Superior temporal gyrus (tissue), 1 donor: ENCODE results near the gene PRDM16.

Experiments used
- DNase-seq: peaks from one replicate; pipeline ENCODE4 v3.0.0-alpha.2; 2016; ENCODE audit errors: extremely low spot score

Gene PRDM16

DNA sequence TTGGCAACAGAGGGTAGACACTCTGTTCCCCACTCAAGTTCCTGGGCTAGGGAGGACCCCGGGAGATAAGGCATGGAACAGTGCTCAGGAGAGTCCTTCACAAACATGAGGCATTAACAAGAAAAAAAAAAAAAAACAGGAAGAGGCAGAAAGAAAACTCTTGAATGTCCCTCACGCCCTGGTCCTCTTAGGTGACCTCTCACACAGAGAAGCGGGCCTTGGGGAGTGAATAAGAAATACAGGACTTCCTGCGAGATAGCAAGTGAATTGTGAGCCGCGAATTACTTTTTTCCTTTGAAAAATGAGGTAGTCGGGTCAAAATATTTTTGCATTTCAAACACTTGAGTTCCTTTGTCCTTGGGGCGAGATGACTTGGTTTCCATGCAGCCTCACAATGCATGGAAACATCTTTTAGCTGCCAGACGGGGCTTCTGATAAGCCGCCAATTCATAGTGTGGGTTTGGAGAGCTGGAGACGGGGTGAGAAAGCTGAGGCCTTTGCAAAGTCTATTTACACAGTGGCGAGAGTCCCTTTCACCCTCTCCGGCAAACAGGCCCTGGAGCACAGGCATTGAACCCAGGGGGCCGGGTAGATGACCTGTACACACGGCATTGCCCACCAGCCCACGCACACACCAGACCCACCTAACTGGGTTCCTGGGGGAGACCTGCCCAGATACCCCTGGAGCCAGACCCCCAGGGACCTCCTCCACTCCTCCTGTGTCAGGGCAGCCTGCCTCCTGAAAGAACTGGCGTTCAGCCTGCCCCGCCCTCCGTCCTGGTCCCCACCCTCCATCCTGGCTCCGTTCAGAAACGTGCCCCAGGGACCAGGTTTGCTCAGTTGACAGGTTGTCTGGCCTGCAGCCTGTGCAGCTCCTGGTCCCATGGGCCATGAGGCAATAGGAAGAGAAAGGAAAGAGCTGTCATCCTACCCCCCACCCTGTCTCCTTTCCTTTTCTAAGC is 192.3 kb downstream of the PRDM16 start:
- DNase-seq = no peak

DNA sequence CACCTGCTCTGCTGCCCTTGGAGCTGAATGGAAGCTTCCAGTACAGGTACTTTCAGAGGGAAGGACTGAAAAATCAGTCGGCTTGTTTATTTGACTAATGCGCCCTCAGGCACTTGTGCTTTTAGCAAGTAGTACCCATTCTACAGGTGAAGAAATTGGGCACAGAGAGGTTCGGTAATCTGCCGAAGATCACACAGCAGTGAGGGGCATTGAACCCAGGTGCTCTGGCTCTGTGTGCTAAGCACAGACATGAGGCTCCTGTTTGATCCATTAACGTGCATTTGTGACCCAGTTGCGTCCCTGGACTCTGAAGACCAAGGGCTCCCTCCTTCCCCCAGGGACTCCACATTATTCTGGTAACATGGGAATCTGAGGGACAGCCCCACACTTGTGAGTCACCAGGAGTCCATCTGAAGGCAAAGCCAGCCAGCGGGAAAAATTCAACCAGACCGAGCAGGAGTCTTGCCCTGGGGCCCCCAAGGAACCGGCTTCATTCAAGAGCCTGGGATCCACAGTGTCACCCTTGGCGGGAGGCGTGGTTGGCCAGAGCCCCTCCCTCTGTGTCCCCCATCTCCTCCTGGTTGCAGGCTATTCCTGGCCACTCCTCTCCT is 193.1 kb downstream of the PRDM16 start:
- DNase-seq = no peak

DNA sequence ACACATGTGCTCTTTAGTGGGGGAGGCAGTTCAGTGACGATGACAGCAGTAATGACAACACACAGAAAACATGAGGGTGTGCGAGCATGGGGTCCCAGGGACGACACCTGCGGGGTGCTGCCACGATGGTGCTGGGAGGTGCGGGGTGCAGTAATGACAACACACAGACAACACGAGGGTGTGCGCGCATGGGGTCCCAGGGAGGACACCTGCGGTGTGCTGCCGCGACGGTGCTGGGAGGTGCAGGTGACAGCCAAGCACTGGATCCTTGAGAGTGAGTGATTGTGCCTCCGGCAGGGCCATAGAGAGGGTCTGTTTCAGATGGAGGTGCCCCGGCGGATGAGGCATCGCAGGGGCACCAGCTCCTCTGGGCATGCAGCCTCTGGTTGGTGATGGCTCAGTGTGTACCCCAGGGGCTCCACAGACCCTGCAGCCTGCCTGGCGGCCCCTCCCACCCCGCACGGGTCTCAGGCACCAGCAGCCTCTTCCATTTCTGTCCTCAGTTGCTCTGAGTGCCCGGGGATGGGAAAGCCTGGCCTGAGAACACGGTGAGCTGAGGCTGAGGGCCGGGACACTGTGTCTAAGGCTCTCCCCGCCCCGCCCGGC is 193.8 kb downstream of the PRDM16 start:
- DNase-seq = no peak

DNA sequence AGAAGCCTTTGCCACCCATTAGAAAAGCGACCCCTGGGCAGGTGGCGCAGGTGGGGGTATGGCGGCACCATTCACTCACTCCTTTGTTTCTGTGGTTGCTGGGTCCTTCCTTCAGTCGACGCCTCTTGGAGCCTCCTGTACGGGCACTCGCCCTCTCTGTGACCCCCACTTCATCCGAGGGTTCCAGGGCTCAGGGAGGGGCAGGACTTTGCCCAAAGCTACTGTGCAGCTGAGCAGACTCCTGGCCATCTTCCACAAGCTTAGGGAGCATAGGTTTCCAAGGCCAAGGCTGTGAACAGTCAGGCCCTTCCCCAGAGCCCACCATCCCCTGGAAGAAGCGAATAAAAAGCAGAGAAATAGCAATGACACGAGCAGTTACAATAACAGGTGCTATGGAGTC is 194.8 kb downstream of the PRDM16 start:
- no peak for DNase-seq

DNA sequence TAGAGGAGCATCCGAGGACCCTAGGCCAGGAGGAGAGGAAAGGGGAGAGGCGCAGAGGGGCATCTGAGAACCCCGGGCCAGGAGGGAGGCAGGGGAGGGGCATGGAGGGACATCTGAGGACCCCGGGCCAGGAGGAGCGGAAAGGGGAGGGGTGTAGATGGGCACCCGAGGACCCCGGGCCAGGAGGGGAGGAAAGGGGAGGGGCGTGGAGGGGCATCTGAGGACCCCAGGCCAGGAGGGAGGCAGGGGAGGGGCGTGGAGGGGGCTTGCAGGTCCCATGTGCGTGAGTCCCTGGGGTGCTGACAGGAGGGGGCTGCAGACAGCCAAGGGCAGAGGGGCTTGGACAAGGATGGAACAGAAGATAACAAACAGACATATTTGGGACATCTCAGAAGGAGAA is 195.5 kb downstream of the PRDM16 start:
- no peak for DNase-seq

DNA sequence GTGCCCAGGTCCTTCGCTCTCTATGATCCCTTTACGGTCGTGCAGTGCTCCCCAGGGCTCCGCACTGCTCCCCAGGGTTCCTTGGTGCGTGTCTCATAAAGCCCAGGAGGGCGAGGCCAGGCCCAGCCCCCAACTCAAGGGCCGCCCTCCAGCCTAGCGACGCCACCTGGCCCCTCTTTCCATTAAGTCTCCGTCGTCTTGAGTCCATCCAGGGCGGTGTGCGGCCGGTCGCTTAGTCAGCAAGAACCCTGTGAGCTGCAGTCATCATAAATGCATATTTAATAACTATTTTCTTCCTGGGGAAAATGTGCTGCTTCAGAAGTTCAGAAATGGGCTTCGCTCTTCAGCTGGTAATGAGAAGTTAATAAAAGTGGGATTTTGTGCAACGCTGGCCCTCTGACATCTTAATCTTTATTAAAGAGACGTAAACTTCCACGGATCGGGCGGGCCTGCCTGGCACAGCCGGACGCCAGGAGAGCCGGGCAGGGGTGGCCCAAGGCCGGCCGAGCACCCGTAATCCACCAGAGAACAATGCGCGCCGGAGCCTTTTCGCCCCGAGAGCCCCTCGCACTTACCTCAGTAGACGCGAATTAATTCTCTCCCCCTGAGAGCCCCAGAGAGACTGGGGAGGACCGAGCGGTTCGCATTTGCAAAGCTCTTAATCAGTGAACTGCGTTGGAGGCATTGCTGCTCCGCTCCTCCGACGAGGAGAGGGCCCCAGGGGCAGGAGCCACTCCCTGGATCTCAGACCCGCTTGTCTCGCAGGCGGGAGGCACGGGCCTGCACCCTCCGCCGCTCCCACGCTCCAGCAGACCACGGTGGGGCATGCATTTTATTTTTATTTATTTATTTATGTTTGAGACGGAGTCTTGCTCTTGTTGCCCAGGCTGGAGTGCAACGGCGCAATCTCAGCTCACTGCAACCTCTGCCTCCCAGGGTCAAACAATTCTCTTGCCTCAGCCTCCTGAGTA is 197.1 kb downstream of the PRDM16 start:
- no peak for DNase-seq

DNA sequence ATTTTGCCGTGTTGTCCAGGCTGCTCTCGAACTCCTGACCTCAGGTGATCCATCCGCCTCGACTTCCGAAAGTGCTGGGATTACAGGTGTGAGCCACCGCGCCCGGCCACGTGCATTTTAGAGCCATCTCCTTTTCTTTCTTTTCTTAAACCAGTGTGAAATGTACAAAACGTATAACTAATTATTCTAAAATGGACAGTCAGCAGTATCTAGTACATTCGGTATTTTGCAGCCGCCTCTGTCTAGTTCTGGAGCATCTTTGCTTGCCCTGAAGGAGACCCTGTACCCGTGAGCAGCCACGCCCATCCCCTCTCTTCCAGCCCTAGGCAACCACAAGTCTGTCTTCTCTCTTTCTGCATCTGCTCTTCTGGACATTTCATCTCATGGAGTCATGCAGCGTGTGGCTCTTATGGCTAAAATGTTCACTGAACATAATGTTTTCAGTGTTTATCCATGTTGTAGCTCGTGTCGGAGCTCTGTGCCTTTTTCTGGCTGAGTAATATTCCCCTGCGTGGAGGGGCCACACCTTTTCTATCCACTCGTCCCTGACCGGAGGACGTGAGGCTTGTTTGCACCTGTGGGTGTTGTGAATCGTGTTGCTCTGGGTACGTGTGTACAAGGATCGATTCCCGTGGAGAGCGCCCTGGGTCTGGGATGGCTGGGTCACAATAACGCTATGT is 198.0 kb downstream of the PRDM16 start:
- DNase-seq = no peak

DNA sequence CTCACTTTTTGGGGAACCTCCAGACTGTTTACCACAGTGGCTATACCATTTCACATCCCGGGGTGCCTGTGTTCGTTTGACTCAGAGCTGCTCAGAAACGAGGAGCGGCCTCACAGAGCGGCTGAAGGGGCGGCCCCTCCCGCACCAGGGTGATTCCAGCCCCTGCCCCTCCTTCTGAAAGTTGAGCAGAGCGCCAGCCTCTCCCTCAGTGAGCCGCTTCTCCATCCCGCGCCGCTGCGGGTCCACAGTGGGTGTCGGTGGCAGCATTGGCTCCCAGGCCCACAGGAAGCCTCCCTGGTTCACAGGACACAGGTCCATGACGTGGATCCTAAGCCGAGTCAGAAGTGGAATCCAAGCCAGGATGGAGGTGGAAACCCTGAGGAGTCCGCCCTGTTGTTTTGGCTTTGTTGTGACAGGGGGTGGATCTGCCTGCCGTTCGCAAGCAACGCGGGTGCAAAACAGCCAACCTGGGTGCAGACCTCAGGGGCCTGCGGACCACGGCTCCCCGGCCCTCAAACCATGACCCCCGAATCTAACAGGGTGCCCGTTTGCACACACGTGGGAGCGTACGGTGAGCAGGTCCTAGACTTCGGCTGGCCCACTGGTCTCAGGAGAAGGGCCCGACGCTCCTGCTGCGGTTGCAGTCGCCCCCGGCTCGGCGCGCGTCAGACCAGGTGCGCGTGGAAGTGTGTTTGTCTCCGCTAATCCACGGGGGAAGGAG is 198.7 kb downstream of the PRDM16 start:
- DNase-seq = no peak

DNA sequence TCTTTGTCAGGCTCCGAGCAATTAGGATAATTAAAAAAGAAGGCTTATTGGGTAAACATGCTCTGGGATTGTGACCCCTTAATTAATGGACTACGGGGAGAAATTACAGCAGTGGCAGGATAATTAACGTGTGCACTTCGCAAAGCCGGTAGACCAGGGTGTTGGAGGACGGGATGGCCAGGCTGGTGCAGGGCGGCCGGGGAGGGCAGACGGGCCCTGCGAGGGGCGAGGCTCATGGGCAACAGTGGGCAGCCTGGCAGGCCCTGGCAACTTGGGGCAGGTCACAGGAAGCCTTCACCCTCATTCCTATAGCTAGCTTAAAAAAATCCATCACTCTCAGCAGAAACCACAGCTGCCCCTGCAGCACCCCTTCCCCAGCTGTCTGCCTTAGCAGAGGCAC is 199.3 kb downstream of the PRDM16 start:
- no peak for DNase-seq

DNA sequence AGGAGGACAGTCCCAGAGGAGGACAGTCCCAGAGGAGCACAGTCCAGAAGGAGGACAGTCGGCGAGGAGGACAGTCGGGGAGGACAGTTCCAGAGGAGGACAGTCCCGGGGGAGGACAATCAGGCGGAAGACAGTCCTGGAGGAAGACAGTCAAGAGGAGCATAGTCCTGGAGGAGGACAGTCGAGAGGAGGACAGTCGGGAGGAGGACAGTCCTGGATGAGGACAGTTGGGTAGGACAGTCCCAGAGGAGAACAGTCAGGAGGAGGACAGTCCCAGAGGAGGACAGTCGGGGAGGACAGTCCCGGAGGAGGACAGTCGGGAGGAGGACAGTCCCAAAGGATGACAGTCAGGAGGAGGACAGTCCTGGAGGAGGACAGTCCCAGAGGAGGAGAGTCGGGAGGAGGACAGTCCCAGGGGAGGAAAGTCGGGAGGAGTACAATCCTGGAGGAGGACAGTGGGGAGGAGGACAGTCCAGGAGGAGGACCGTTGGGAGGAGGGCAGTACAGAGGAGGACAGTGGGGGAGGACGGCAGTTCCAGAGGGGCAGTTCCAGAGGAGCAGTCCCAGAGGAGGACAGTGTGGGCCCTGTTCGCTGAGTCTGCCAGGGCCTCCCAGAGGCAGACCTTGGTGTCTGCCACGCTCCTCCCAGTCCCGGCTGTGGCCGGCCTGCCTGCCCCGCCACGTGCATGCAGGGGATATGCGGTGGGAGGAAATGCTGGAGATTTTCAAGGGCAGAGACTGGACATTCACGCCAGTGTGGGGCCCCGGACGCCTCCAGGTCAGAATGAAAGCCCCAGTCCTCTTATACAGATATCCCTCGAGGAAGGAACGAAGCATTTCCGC is 201.6 kb downstream of the PRDM16 start:
- no peak for DNase-seq

DNA sequence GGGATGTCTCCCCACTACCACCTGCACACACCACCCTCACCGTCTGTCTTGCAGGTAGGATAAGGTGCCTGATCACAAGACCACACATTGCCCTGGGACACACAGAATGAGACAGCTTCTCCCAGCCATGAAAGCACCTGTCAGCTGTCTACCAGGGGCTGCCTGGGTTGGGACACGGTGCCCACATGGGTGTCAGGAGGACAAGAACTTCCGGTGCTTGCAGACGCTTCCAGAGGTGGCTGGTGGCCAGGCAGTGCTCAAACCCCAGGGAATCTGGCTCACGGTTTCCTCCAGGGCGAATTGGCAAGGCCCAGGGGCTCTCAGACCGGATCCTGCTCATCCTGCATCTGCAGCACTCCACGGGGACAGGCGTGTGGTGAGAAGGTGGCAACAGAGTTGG is 202.9 kb downstream of the PRDM16 start:
- no peak for DNase-seq

DNA sequence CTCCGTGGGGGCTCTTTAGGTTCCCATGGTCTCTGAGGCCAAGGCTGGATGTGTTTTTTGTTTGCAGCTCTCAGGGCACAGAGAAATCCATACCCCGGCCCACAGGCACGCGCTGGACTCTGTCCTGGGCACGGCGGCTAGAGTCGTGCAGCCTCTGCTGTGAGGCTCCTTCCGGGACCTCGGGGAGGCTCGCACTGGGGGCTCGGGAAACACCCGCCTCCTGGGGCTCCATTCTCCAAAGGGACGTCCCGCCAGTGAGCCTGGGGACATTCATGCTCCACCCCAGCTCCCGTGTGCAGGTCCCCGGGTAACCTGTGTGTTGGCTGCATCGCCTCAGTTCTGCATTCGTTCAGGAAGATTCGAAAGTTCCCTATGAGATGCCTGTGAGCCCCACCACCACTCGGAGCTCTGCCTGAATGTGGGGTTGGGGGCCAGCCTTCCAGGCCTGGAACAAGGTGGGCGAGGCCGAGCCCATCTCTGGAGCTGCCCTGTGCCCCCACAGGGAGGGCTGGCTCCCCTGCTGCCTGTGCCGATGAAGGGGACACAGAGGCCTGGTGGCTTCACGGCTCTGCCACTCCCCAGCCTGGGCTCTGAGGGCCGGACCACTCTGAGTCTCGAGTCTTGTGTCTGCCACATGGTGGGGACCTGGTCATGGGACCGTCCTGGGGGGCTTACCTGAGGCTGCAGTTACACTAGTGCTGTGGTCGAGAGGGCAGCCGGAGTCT is 203.5 kb downstream of the PRDM16 start:
- DNase-seq = no peak

DNA sequence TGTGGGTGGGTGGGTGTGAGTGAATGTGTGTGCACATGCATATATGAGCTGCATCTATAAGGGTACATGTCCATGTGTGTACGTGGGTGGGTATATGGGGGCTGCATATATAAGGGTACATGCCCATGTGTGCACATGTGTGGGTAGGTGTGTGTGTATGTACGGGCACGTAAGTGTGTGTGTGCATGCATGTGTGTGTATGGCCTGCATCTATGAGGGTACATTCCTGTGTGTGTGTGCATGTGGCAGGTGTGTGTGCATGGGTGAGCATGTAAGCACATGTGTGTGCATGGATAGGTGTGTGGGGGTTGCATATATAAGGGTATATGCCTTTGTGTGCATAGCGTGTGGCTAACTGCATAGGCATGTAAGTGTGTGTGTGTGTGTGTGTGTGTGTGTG is 204.4 kb downstream of the PRDM16 start:
- DNase-seq = no peak

DNA sequence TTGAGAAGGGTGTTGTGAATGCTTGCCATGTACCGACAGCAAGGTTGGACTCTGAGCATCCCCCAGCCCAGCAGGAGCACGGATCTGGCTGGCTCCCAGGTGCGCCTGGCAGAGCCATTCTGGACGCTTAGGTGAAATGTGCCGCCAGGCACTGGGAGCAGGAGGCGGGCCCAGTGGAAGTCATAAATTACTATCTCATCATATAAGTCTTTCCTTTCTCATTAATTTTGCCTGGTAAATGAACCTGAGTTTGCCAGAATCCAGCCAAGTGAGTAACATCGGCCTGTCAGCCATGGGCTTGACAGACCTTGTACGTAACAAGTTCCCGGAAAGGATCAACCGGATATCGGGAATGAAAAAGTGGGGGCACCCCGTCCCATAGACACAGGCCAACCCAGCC is 206.0 kb downstream of the PRDM16 start:
- DNase-seq = no peak

DNA sequence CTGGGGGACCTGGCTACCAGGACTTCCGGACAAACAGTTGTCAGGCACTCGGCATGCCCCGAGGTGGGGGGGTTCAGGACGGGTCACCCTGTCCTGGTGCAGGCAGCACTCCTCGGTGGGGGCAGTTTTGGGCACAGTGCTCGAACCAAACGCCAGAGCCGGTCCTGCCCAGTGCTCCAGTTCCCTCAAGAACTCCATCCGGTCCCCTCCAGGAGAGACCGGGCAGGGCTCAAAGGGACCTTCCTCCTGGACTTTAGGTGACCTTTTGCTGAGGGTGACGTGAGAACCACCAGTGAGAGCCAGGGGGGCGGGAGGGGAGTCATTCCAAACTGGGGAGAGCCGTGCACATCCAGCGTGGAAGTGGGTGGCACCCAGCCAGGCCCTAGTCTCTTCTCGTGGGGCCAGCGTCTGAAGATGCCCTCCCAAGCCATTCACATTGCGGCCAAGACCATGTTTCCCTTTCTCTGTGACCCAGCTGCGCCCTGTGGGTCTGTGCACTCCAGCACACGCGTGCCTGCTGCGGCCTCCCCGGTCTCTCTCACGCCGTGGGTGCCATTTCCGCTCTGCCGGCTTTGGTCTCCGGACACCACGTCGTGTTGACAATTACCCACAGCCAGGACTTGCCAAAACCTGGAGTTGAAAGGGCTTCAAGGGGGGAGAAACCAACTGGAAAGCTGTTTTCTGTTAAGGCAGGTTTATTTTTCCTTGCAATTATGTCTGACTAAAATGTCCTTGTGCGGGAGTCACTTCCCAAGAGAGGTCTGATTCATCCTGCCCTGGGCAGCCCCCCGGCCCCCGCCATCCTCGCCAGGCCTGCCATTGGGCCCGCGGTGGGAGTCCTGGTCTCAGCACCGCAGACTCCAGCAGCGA is 206.7 kb downstream of the PRDM16 start:
- no peak for DNase-seq

DNA sequence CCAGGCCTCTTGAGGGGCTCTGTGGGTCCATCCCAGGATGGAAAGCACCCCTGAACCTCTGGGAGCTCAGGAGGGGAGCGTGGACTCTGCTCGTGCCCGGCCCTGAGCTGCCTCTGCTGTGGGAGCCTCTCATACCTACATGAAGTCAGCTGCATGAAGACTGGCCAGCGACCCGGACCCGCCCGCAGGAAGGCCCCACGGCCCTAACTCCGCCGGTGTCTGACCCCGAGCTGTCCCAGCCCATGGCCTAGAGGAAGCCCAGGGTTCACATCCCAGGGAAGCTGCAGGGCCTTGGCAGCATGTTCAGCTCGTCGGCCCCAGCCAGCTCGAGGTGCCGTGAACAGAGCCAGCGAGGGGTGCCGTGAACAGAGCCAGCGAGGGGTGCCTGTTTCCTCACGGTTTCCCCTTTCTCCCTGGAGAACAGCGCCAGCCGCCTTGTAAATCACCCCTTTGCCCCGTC is 207.4 kb downstream of the PRDM16 start:
- no peak for DNase-seq

DNA sequence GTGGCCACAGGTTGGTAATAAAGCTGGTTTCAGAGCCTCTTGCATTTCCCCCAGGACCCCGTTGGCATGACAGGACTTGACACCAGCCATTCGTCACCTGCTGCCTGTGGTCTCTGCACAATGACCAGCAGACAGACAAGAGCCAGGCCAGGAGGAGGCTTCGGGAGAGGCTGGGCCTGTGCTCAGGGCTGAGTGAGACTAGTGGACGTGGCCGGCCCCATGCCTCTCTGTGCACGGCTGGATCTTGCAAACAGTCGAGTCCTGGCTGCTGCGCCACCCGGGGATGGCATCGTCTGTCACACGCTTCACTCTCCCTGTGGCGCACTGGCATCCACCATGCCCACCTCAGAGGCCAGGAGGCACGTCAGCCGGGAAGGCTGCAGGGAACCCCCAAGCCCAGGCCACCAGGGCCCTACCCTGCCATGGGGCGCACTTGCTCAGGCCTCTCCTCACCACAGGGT is 208.0 kb downstream of the PRDM16 start:
- DNase-seq = no peak

DNA sequence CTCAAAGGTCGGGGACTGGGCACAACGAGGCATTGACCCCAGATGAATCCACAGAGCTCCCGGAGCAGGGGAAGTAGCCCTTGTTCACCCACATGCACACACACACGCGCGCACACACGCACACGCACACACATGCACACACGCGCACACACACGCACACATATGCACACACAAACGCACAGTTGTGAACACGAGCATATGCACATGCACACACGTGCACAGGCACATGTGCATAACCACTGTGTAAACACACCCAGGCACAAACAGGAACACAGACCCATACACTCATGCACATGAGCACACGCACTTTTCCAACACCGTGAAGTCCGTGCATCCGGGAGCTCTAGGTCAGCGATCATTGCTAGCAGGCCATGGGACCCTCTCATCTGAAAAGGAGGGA is 208.6 kb downstream of the PRDM16 start:
- no peak for DNase-seq
